ENCODE results near the gene FPGS.

Gene FPGS

DNA sequence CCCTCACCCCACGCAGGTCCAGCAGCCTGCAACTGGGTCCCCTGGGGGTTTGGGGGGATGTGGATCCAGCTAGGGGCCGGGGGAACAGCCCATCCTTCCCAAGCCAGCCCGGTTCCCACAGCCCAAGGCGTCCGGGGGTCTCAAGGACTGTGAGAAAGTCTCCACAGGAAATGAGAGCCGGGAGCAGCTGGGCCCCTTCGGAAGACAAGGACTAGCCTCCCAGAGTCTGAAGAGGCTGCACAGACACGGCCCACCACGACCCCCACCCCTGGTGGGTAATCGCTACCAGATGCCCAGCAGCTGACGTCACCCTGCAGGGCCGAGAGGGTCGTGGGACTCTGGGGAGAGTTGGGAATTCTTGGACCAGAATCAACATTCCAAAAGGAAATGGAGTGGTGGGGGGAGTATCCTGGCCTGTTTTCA is 34.8 kb upstream of the FPGS start:
- TF ChIP-seq GATA3 (IDR thresholded peaks at IDR 0.05; ENCODE audit: low read depth, low read length) (no peak), GATA2 (IDR thresholded peaks at IDR 0.05; ENCODE audit: low read depth, low read length) (no peak)

DNA sequence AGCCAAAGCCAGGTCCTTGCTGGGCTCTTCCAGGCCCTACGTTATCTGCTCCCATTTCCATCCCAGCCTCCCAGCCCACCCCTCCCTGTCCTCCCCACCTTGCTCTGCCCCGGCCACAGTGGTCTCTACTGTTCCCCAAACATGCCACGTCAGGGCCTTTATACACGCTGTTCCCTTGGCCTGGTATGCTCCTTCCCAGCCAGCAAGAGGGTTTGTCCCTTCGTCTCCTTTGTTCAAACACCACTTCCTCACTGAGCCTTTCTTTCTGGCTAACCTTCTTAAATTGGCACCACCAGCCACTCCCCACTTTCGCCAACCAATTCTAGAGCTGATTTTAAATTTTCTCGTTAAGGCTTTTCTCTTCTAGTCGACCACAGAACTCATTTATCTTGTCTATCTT is 34.0 kb upstream of the FPGS start:
- no peak for TF ChIP-seq GATA3 (IDR thresholded peaks at IDR 0.05; ENCODE audit: low read depth, low read length)
- TF ChIP-seq GATA2 (IDR thresholded peaks at IDR 0.05; ENCODE audit: low read depth, low read length) = no peak

- TF ChIP-seq GATA2 (IDR thresholded peaks at IDR 0.05; ENCODE audit: low read depth, low read length) = no peak
- no peak for TF ChIP-seq GATA3 (IDR thresholded peaks at IDR 0.05; ENCODE audit: low read depth, low read length)
Measured at GRCh38 chr9:127769101-127769500, 33.6 kb upstream of the FPGS start.

DNA sequence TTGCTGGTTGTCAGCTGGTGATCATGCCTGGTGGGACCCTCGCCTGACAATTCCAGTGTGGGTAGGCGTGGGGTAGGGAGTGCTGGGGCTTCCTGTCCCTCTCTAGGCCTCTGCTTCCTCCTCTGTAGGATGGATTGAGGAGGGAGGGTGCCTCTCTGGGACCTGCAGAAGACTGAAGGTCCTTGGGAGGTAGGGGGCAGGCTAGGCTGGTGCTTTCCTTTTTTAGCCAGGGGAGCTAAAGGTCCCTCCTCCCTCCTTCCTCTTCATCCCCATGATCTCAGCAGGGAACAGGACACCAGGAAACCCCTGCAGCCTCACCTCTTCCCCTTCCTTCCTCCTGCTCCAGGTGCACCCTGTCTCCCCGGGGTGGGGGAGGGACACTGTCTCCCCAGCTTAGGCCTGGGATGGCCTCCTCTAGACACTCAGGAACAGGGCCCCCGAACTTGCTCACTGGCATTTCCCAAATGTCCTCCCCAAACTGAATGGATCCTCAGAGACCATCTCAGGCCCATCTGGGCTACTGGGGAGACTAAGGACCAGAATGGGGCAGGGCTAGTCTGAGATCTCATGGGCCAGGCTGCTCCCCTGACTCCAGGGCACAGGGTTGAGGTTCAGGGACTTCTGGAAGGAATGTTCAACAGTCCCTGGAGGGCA is 32.6 kb upstream of the FPGS start:
- TF ChIP-seq GATA3 (IDR thresholded peaks at IDR 0.05; ENCODE audit: low read depth, low read length) = no peak
- TF ChIP-seq GATA2 (IDR thresholded peaks at IDR 0.05; ENCODE audit: low read depth, low read length) = no peak

DNA sequence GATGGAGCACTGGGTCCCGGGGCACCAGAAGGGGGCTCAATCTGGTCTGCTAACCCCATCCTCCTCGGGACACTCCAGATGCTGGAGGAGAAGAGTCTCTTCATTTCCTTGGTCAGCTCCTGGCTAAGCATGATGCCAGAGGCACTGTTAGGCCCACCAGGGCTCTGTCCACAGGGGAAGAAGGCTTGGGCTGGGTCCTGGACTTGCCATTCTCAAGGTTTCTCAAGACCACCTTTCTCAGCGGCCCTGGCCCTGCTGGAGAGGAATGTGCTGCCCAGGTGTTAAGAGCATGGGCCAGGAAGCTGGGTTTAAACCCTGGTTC is 32.1 kb upstream of the FPGS start:
- TF ChIP-seq GATA2 (IDR thresholded peaks at IDR 0.05; ENCODE audit: low read depth, low read length) = no peak
- no peak for TF ChIP-seq GATA3 (IDR thresholded peaks at IDR 0.05; ENCODE audit: low read depth, low read length)

DNA sequence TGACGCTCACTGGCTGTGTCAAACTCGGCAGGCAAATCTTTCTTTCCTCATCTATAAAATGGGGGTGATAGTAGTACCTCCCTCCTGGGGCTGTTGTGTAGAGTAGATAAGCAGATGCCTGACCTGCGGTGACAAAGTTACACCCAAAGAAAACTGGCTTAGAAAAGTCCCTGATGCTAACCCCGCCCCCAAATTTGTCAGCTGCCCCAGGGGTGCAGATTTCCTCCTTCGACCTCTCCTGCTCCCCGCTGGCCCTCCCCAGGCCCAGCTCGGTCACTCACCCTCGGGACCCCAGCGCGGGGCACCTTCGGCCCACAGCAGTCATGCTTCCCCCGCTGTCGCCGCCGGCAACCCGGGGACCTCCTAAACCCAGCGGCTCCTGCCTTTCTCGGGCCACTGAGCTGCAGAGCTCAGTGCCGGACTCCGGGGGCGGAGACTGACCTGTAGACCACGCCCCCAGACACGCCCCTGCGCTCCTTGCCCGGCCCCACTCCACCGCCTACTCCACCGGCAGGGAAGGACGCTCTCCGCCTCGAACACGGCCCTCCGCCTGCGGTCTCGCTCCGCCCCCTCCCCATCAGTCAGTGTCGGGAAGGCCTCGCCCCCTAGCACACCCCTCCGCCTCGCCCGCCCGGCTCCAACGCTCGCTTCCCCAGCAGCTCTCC is 31.6 kb upstream of the FPGS start:
- TF ChIP-seq GATA2 (IDR thresholded peaks at IDR 0.05; ENCODE audit: low read depth, low read length) (no peak), GATA3 (IDR thresholded peaks at IDR 0.05; ENCODE audit: low read depth, low read length) (no peak)

DNA sequence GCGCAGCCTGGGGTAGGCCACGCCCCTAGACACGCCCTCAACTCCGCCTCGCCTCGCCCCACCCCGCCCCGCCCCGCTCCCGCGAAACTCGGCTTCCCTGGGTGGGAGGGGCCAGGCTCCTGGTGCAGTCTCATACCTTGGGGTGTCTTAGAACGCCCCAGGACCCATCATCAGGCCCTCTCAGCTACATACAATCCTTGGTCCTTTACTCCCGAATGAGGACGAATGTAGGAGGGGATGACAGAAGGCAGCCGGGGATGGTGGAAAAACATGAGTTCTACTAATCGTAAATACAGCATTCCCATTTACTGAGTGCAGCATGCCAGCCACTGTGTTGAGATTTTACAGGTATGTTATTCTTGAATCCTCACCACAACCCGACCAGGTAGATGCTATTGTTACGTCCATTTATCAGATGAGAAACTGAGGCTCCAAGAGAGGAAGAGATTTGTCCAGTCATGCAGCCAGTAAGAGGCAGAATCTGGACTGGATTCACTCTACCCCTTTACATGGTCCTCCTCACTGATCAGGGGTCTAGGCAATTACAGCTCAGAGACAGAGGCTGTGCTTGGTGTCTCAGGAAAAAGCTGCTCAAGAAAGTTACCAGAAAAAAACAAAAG is 31.0 kb upstream of the FPGS start:
- TF ChIP-seq GATA2 (IDR thresholded peaks at IDR 0.05; ENCODE audit: low read depth, low read length) = no peak
- no peak for TF ChIP-seq GATA3 (IDR thresholded peaks at IDR 0.05; ENCODE audit: low read depth, low read length)

DNA sequence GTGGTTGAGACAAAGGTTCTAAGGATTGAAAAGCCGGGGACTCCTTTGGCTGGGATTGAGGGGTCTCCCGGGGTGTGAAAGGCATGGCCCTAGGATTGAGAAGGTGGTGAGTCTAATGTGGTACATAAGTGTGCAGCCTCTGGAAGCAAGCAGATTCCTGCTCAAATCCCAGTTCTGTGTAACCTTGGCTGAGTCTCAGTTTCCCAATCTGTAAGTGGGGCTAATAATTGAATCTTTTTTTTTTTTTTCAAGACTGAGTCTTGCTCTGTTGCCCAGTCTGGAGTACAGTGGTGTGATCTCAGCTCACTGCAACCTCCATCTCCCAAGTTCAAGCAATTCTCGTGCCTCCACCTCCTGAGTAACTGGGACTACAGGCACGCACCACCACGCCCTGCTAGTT is 30.1 kb upstream of the FPGS start:
- TF ChIP-seq GATA3 (IDR thresholded peaks at IDR 0.05; ENCODE audit: low read depth, low read length) (no peak), GATA2 (IDR thresholded peaks at IDR 0.05; ENCODE audit: low read depth, low read length) (no peak)

DNA sequence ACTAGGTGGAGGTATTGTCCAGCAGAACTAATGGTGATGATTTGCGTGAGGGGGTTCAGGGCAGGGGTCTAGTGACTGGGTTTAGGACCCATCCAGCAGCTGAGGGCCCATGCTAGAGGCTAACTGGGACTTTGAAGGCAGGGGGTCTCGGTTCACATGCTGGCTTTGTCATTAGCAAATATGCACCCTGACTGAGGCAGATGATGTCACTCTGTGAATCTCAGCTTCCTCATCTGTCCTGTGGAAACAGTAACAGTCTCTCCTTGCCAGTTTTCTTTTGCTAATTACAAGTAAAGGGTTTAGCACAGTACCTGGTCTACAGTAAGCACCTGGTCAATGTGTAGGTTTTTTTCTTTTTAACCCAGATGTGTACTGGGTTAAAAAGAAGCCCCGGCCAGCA is 29.4 kb upstream of the FPGS start:
- no peak for TF ChIP-seq GATA3 (IDR thresholded peaks at IDR 0.05; ENCODE audit: low read depth, low read length)
- TF ChIP-seq GATA2 (IDR thresholded peaks at IDR 0.05; ENCODE audit: low read depth, low read length) = no peak

- TF ChIP-seq GATA3 (IDR thresholded peaks at IDR 0.05; ENCODE audit: low read depth, low read length) (no peak), GATA2 (IDR thresholded peaks at IDR 0.05; ENCODE audit: low read depth, low read length) (no peak)
Measured at GRCh38 chr9:127773981-127774380, 28.7 kb upstream of the FPGS start.

DNA sequence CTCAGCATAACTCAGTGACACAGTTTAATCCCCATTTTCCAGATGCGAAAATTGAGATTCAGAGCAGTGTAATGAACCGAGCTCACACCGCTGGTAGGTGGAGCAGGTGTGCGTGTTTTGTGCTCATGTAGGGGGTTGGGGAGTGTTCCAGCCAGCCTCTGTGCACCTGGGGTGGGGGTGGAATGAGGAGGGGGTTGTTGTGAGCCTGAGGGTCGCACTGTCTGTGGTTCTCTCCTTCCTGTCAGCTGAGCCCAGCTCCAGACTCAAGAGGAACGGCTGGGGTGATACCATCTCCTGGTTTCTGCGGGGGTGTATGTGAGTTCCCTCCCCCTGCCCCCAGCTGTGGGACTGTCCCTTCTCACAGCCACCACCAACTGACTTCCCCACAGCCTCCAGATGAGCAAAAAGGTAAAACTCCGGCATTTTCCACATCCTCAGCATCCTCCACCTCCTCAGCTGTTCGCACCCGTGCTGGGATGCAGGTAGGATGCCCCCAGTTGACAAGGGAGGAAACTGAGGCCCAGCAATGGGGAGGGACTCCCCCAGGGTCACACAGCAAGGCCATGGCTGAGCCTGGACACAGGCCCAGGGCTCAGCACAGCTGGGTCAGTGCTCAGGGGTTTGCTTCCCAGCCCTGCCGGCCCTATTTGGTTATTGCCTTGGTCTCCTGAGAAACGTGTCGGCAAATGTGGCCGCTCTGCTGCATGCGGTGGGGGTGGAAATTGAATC is 26.3 kb upstream of the FPGS start:
- TF ChIP-seq GATA2 (IDR thresholded peaks at IDR 0.05; ENCODE audit: low read depth, low read length) (no peak), GATA3 (IDR thresholded peaks at IDR 0.05; ENCODE audit: low read depth, low read length) (no peak)

DNA sequence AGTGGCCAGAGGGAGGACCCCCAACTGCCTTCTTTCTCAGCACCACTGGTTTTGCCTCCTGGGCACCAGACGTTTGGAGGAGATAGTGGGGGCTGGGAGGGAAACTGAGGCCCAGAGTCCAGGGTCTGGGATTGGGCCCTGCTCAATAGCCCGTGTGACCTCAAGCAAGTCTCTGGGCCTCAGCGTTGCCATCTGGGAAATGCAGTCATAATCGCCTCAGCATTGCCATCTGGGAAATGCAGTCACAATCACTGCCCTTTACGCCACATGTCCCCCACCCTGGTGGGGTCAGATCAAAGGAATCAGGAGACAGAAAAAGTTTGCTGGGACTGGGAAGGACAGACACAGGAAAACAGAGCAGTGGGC is 25.8 kb upstream of the FPGS start:
- TF ChIP-seq GATA2 (IDR thresholded peaks at IDR 0.05; ENCODE audit: low read depth, low read length) (no peak), GATA3 (IDR thresholded peaks at IDR 0.05; ENCODE audit: low read depth, low read length) (no peak)

- no peak for TF ChIP-seq GATA3 (IDR thresholded peaks at IDR 0.05; ENCODE audit: low read depth, low read length)
- no peak for TF ChIP-seq GATA2 (IDR thresholded peaks at IDR 0.05; ENCODE audit: low read depth, low read length)
Measured at GRCh38 chr9:127777368-127777980, 25.2 kb upstream of the FPGS start.

Data from SH-SY5Y (cell line).